Keratinocyte (primary cell): ENCODE measurements around the gene TNK1. TPM values are rescaled to one million over a fixed set of nuclear protein-coding genes. Genes with fewer than 3 reads are reported as not detected.
"Not testable (repeated sequence)": the region's sequence is repeated elsewhere in the genome, so short reads cannot be mapped to it uniquely, and the experiment has no call there.

Experiments
- DNase-seq: peaks from one replicate; pipeline ENCODE4 v3.0.0-alpha.2; 2011; ENCODE audit warnings: low read depth, missing footprints, low spot score
- FAIRE-seq: peaks from 2 replicates; lab custom pipeline; 2011; peaks lifted over from hg19 to GRCh38; lab: Jason Lieb, UNC
- H2AFZ ChIP-seq: 2 replicates; pipeline ENCODE4 v1.6.0; 2012; ENCODE audit warnings: low read length, control low read depth, inconsistent platforms; ENCODE audit not compliant: control insufficient read depth
- H3K27ac ChIP-seq: 2 replicates; pipeline ENCODE4 v1.5.1; 2011; ENCODE audit warnings: low read length; ENCODE audit not compliant: control insufficient read depth, insufficient read depth
- H3K27me3 ChIP-seq: 3 replicates; pipeline ENCODE4 v1.6.0; 2011; ENCODE audit warnings: low read length; ENCODE audit not compliant: control insufficient read depth, insufficient read depth; ENCODE audit errors: extremely low read depth
- H3K36me3 ChIP-seq, 2 experiments: 2 replicates in 1 of 2; 3 replicates in 1 of 2; pipeline ENCODE4 v1.5.1; 2011; ENCODE audit warnings: low read length in 2 of 2, mild to moderate bottlenecking in 1 of 2; ENCODE audit not compliant: control insufficient read depth in 2 of 2, insufficient read depth in 2 of 2; ENCODE audit errors: extremely low read depth in 1 of 2
- H3K4me1 ChIP-seq: 3 replicates; pipeline ENCODE4 v1.5.1; 2011; ENCODE audit warnings: low read length; ENCODE audit not compliant: control insufficient read depth, insufficient read depth; ENCODE audit errors: extremely low read depth
- H3K4me2 ChIP-seq: 3 replicates; pipeline ENCODE4 v1.6.0; 2011; ENCODE audit warnings: low read depth, low read length; ENCODE audit not compliant: control insufficient read depth, insufficient read depth; ENCODE audit errors: extremely low read depth
- H3K4me3 ChIP-seq, 3 experiments: fragments of 200-600 bp in 1 of 3; sonication (generic) in 1 of 3; 2 replicates in 2 of 3; 3 replicates in 1 of 3; pipeline ENCODE4 v1.5.1; 2011 to 2016; ENCODE audit warnings: low read length in 3 of 3, mild to moderate bottlenecking in 3 of 3, control low read depth in 2 of 3, inconsistent platforms in 1 of 3, low read depth in 1 of 3, mixed read lengths in 1 of 3, mixed run types in 1 of 3, moderate library complexity in 1 of 3; ENCODE audit not compliant: control insufficient read depth in 2 of 3, insufficient read depth in 2 of 3; ENCODE audit errors: extremely low read depth in 1 of 3
- H3K79me2 ChIP-seq: 2 replicates; pipeline ENCODE4 v1.6.0; 2012; ENCODE audit warnings: low read length; ENCODE audit not compliant: control insufficient read depth, insufficient read depth
- H3K9ac ChIP-seq: 3 replicates; pipeline ENCODE4 v1.6.0; 2011; ENCODE audit warnings: low read length; ENCODE audit not compliant: control insufficient read depth, insufficient read depth; ENCODE audit errors: extremely low read depth
- H3K9me1 ChIP-seq: 3 replicates; pipeline ENCODE4 v1.6.0; 2011; ENCODE audit warnings: low read length; ENCODE audit not compliant: control insufficient read depth, insufficient read depth; ENCODE audit errors: extremely low read depth
- H3K9me3 ChIP-seq: 2 replicates; pipeline ENCODE4 v1.5.1; 2012; ENCODE audit warnings: low read depth, low read length; ENCODE audit not compliant: control insufficient read depth
- H4K20me1 ChIP-seq: 3 replicates; pipeline ENCODE4 v1.6.0; 2011; ENCODE audit warnings: low read length; ENCODE audit not compliant: control insufficient read depth, insufficient read depth; ENCODE audit errors: extremely low read depth
- CTCF ChIP-seq, 3 experiments: IDR thresholded peaks in 1 of 3; conservative IDR thresholded peaks in 1 of 3; optimal IDR thresholded peaks in 1 of 3; 2 replicates in 2 of 3; 3 replicates in 1 of 3; pipeline versions ENCODE3 to v1.5.1; 2011; ENCODE audit warnings: low read length in 3 of 3, mild to moderate bottlenecking in 3 of 3, moderate library complexity in 2 of 3, control low read depth in 1 of 3, inconsistent platforms in 1 of 3; ENCODE audit not compliant: insufficient read depth in 2 of 3; ENCODE audit errors: extremely low read depth in 1 of 3
- EZH2 ChIP-seq: IDR thresholded peaks from one replicate; pipeline ENCODE4 v1.6.1; 2012; ENCODE audit warnings: inconsistent platforms, mild to moderate bottlenecking, low read length, moderate library complexity
- dilution Hi-C: fragments of 300-500 bp; cut with MboI; formaldehyde crosslinking; loops from one replicate; pipeline ENCODE4 v1.7.0; 2020; ENCODE audit warnings: low sequenced_read_pairs; ENCODE audit not compliant: extremely low pct_ligation_motif_present
- polyA plus RNA-seq, 5 experiments: library from polyadenylated mRNA; depleted of rRNA in 3 of 5; stranded (reverse) in 3 of 5; stranded (forward) in 1 of 5; unstranded in 1 of 5; fragments of >200 nt; gene quantifications; 1 replicate in 1 of 5; 2 replicates in 3 of 5; 3 replicates in 1 of 5; pipeline versions ENCODE4 v1.2.1 to v1.2.3, GENCODE V29; 2011 to 2012; ENCODE audit warnings: missing spikeins in 2 of 5, low read depth in 1 of 5, low replicate concordance in 1 of 5

TNK1 gene
- polyA plus RNA-seq, 1 donor (not counting 4 experiments of a cell fraction or from before 2014, with no cell fraction given), result 10.6 TPM

GRCh38 chr17:7336240-7337175 lies 44.4 kb upstream of the TNK1 start, which contains the start of gene ACAP1:
TSS of gene ACAP1 (plus strand) at chr17:7336529. CDS start at chr17:7336735, 206 bp downstream.
- no peak within 1 kb of the TSS for H3K27ac ChIP-seq

GRCh38 chr17:7337600-7337999 lies 43.3 kb upstream of the TNK1 start:
- H3K9ac ChIP-seq, H2AFZ ChIP-seq, H3K4me3 ChIP-seq, dilution Hi-C loops, H3K9me1 ChIP-seq, H3K36me3 ChIP-seq, H3K27me3 ChIP-seq, H3K27ac ChIP-seq, H3K4me1 ChIP-seq, H4K20me1 ChIP-seq, FAIRE-seq, H3K79me2 ChIP-seq, H3K4me2 ChIP-seq, H3K9me3 ChIP-seq, DNase-seq: not testable (repeated sequence)

More at GRCh38 chr17:7336240-7337175, 44.4 kb upstream of the TNK1 start, which contains the start of gene ACAP1:
- no peak within 1 kb of the TSS for H3K9ac ChIP-seq
- H3K9me1 ChIP-seq, result no peaks in the 10 kb centered on the region
- H4K20me1 ChIP-seq, result no peaks in the 10 kb centered on the region
- H3K4me3 ChIP-seq, result no peak within 1 kb of the TSS
- H3K36me3 ChIP-seq, result no peaks in the 10 kb centered on the region
- no peaks in the 10 kb centered on the region for H3K9me3 ChIP-seq
- no peaks in the 10 kb centered on the region for H3K4me1 ChIP-seq
- DNase-seq (no peak), FAIRE-seq (no peak)
- TF ChIP-seq CTCF (optimal IDR thresholded peaks at IDR 0.05 in 1 of 3, IDR thresholded peaks at IDR 0.05 in 1 of 3, conservative IDR thresholded peaks at IDR 0.05 in 1 of 3; ENCODE audit: extremely low read depth in 1 of 3, insufficient read depth in 2 of 3, low read length in 3 of 3) (no peak), EZH2 (no peak)
- H2AFZ ChIP-seq, result no peak within 1 kb of the TSS
- H3K79me2 ChIP-seq, result no peaks in the 10 kb centered on the region
- dilution Hi-C loops, result no loop called here
- no peak within 1 kb of the TSS for H3K4me2 ChIP-seq
- H3K27me3 ChIP-seq, result peaks cover 1% of the 10 kb centered on the region
